GM19193 (cell line): ENCODE results near the gene G6PC3.

Experiments
- POLR2A ChIP-seq: IDR thresholded peaks from 4 replicates; pipeline ENCODE4 v1.6.1; 2011; ENCODE audit not compliant: insufficient read depth, insufficient read length; ENCODE audit errors: extremely low read depth

The G6PC3 gene

DNA sequence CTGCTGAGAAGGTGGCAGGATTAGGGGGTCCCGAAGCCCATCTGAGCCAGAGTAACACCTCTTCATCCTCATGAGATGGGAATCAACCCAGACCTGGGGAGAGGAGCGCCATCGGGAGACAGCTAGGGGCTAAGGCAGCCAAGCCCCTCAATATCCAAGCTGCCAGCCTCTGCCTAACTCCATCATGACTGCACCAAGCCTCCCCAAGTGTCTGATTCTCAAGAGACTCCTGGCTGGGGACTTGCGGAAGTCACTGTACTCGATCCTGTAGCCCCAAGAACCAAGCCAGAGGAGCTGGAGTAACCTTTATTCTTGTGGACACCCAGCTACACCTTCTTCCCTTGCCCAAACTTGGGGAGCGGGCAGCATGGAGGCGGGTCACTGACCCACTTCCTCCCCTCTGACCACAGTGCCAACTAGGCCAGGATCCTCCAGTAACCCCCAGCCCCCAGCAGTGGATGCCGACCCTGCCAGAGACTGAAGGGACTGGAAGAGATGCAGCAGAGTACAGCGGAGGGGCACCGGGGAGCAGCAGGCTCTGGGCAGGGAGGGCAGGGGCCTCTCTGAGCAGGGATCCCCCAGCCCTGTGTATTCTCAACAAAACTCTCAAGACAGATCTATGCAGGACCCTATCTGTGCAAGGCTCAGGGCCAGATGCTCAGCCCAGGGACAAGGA is 39.6 kb downstream of the G6PC3 start:
- TF ChIP-seq POLR2A, result no peak

DNA sequence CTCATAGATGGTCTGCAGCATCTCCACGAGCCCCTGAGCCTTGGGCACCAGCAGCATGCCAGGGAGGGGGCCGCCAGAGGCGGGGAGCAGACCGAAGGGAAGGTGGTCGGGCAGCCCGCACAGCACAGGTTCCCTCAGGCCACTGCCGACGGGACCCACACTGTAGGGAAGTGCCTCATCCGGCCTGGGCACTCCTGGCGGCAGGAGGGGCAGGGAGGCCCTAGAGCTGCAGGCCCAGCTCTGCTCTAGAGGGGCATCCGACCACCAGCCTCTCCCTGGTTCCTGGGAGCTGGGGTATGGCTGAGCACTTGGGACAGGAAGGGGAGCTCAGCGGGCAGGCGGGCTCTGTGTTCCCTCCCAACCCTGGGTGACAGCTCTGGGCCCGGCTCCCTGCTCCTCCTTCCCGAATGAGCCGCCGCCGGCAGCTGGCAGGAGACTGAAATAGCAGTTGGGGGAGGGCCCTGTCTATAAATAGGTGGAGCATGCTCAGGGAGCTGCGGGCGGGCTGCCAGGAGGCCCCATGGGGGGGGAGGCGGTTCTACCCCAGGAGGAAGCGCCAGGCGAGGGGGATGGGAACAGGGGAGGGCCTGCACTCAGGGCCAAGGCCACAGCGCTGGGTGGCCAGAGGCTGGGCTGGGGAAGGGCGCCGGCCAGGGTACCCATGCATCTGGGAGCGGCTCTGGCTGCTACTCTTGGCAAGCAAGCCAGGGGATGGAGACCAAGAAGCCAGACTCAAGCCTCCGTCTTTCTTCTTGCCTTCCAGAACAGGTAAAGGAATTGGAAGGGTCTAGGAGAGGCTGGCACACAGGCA is 40.5 kb downstream of the G6PC3 start:
- peak; percentile 63 for TF ChIP-seq POLR2A

- no peak for TF ChIP-seq POLR2A
Observed at GRCh38 chr17:44111777-44112176, 41.2 kb downstream of the G6PC3 start.

DNA sequence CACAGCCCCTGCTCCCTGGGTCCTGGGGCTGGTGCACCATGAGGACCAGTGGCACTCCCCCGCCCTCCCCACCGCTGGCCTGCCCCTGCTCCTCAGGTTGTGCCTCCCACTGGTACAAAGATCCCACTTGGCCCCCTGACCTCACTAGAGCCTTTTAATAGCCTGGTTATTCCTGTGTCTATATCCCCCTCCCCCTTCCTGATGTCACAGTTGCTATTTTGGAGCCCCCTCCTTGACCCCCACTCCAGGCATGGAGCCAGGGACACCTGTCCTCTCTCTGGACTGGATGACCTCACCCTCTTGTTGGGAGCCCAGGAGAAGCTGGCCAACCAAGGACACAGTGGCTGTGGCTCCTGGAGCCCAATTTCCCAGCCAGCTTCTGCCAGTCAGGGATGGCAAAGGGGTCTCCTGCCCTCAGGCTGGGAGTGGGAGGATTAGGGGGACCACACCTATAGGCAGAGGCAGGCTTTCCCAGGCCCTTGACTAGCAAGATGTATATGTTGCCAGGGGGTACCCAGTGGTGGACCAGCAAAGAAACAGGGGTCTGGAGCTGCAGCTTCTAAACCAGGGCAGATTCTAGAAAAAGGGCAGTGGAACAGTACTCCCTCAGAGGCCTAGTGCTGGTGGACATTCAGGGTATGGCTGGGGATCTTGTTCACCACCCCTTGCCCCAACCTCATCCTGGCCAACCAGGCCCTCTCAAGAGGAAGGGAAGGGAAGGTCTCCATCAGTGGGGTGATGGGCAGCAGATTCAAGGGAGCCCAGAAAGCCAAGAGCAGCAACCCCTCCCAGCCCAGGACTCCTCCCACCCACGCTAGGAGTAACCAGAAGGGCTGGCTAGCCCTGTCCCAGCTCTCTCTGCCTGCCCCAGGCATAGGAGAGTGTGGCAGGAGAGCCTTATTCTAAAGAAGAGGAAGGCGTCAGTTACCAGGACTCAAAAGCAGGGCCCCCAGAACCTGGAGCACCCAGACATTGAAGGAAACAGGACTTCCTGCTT is 42.0 kb downstream of the G6PC3 start:
- TF ChIP-seq POLR2A, result no peak

GRCh38 chr17:44113382-44113781 is 42.8 kb downstream of the G6PC3 start:
- no peak for TF ChIP-seq POLR2A

DNA sequence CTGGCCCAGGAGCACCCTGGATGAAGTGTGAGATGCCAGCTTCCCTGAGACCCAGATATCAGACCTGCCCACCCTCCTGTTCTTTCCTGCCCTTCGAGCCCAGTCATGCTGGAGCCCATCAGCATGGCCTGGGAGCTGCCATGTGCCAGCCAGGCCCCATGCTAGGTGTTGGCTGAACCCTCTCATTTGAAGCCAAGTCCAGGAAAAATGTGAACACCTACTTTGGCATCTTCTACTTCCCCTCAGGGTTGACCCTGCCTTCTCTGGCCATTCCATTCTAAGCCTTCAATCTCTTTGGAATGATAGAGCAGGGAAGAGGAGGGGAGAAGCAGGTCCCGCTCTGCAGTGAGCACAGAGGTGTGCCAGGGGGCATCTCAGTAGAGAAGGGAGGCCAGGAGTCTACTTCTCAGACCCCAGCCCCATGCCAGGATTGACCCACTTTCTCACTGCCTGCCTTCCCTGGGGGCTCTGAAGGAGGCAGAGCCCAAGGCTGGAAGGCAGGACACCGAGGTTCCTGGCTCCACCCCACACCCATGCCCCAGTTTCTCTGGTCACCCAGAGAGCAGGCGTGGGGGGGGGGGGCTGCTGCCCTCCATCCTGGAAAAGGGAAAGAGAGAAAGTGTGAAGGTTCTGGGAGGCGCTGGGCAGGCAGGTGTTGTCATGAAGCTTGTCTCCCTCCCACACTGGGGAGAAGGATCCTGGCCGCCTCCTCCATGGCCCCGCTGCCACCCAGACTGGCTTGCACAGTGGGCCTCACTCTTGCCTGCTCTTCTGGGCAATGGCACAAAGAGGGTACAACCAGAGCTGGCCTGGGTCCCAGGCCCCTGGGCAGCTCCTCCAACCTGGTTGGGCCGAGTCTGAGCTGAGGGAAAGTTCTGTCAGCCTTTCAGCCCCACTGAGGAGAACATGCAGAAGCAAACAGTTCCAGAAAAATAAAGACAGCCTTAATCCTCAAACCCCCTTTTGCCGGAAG is 43.6 kb downstream of the G6PC3 start:
- TF ChIP-seq POLR2A, result no peak

DNA sequence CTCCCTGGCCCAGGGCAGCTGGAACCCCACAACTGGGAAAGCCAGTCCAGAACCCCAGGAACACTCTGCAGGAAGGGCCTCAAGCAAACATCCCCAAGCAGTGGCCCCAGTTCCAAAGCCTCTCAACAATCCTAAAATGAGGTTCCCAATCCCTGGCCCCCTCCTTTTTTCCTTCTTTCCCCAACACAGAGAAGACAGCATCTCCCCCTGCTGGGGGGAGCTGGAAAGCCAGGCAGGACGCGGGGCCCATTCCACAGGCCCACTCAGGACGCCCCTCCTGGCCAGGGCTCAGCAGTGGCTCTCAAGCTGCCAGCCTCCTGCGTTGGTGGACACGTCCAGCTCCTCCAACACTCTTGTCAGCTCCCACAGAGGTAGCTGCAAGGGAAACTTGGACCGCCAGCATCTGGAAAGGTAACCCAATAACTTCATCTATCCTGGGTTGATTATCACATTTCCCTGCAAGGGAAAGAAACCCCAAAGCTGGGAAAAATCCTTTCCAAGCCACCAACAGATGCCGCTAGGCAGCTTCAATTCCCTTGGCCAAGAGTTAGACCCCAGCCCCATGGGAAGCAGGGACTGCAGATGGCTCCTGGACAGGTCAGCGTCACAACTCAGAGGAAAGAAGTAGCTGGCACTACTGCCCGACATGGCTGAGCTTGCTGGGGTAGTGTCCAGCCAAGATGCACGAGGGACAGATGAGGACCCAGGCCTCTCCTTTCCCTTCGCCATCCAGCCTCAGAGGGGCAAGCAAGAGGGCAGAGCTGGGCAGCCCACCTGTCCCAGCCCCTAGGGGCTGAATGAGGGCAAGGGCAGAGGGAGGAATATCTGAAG is 45.3 kb downstream of the G6PC3 start:
- TF ChIP-seq POLR2A, result no peak

- TF ChIP-seq POLR2A, result no peak
Observed at GRCh38 chr17:44117351-44117750, 46.8 kb downstream of the G6PC3 start.

GRCh38 chr17:44118427-44119050 is 48.0 kb downstream of the G6PC3 start:
- TF ChIP-seq POLR2A, result no peak

- no peak for TF ChIP-seq POLR2A
Observed at GRCh38 chr17:44119062-44119461, 48.5 kb downstream of the G6PC3 start.

DNA sequence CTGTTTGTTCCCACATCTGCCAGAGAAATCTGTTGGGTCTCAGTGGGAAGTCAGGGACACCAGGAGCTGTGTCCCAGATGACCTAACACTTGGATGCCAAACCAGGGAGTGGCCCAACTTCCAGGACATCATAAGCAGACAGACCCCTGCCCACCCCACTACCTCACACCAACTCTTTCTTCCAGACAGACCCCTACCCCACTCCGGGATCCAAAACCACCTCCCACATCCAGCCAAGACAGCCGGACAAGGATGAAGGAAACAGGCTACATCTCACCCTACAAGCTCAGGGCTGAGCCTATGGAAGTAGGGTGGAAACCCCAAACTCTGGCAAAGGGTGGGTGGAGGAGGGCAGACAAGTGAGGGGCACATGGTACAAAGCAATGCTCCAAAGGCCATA is 49.3 kb downstream of the G6PC3 start:
- TF ChIP-seq POLR2A, result no peak

DNA sequence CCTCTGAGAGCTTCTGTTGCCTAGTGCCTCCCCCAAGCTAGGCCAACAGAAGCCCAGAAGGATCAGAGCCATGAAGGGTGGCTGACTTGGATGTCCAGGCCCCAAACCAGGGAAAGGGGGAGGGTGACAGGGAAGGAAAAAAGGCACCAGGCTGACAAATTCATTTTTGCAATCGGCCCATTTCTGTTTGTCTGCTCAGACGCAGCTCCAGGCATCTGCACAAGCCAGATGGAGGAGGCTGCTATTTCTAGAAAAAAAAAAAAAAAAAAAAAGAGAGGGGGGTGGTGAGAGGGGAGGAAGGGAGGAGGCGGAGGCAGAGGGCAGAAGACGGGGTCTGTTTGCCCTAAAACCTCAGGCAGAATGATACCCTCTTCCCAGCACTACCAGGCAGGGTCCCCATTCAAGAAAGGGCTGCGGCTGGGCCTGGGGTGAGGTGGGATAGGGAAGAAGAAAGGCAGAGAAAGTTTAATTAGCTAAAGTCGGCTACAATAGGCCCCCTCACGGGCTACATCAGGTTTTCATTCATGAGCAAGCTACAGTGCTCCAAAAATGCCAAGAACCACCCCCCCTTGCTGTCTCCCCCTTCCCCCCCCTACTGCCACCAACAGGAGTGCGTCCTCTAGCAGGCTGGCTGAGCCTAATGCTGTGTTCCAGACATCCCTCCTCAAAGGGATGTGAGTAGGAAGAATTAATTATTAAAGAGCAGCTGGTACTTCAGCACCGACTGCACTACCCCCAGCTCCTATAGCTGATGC is 50.5 kb downstream of the G6PC3 start:
- TF ChIP-seq POLR2A, result no peak

- TF ChIP-seq POLR2A, result no peak
Observed at GRCh38 chr17:44121997-44122815, 51.7 kb downstream of the G6PC3 start.
